Stimulated activated naive CD8-positive, alpha-beta T cell treated with anti-CD3 and anti-CD28 coated beads, Interleukin-15, Interleukin-2, amounts not matched to agents 100 ng/mL and 50 ng/mL, for 24 hours (primary cell): ENCODE results near the gene PPP1R27.
A peak's percentile ranks its signal among the peaks of the same experiment; 100 is the strongest.

ENCODE experiments used
- H3K27ac Mint-ChIP-seq: one replicate; pipeline ENCODE4 v1.8.0; 2021; ENCODE audit warnings: mild to moderate bottlenecking, mixed read lengths
- H3K27me3 Mint-ChIP-seq: one replicate; pipeline ENCODE4 v1.8.0; 2021; ENCODE audit warnings: mixed read lengths
- H3K36me3 Mint-ChIP-seq: one replicate; pipeline ENCODE4 v1.8.0; 2021; ENCODE audit warnings: low read depth, mixed read lengths
- H3K4me1 Mint-ChIP-seq: one replicate; pipeline ENCODE4 v1.8.0; 2021; ENCODE audit warnings: low read depth, mixed read lengths
- H3K4me3 Mint-ChIP-seq: one replicate; pipeline ENCODE4 v1.8.0; 2021; ENCODE audit warnings: mild to moderate bottlenecking, mixed read lengths
- H3K9me3 Mint-ChIP-seq: one replicate; pipeline ENCODE4 v1.8.0; 2021; ENCODE audit warnings: mixed read lengths

PPP1R27 gene

DNA sequence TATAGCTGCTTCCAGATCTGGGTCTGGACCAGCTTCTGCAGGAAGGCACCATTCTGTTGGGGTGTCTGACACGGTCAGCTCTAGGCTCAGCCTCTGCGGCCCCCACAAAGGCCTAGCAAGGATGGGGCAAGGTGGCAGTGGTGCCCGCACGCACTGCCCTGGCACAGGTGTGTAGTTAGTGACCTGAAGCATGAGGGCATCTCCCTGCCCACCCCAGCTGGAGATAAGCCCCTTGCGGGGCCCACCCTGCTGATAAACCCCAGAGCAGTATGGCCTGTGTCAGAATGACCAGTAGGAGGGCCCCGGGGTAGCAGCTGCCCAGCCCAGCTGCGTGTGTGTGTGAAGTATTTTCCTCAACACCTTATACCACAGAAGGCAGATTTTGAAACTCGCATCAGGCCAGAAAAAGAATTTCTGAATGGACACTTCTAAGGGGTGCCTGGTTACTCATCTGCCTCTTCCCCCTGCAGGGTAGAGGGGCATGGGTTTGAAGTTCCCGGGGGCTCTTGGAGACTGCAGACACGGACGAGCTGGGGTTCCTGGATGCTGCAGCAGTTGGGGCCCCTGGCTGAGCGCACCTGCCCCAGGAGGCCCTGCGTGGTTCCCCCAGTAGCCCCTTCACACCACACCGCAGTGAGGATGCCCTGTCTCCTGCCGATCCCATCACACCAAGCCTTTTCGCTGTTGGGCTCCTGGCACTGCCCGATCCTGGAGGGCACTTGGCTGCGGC lies 31.8 kb upstream of the PPP1R27 start:
- H3K4me3 Mint-ChIP-seq = peak overlapping the region; percentile 48
- no peaks in the 10 kb centered on the region for H3K9me3 Mint-ChIP-seq
- peak overlapping the region; percentile 87 for H3K27ac Mint-ChIP-seq
- H3K4me1 Mint-ChIP-seq = peaks cover 56% of the 10 kb centered on the region
- peaks cover 45% of the 10 kb centered on the region for H3K36me3 Mint-ChIP-seq
- no peaks in the 10 kb centered on the region for H3K27me3 Mint-ChIP-seq

DNA sequence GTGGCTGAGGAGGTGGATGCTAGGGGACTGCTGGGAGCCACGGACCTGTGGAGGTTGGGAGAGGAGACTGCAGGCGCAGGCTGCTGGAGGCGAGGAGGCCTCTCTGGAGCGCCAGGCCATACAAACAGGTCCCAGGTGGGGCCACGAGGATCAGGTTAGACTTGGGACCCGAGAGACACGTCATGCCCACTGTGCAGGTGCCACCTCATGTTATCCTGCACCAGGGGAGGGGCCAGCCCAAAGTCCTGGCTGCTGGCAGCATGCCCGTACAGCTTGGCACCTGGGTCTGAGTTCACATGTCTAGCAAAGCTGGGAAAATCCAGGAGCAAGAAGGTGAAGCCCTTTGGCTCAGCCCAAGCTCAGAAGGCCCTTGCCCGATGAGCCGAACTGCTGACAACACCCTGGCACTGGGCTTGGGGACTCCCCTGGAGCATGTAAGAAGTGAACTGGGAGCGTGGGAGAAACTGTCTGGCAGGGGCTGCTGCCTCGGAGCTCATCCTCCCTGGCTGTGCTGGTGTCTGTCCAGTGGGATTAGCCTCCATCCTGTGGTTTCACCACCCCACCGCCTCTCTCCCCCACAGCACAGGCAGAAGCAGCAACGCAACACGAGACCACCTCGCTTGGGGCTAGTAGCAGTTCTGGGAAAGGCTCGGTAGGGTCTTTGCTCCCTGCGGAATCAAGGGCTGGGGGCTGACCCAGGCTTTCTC lies 31.0 kb upstream of the PPP1R27 start:
- Mint-ChIP-seq H3K27me3 (no peaks in the 10 kb centered on the region), H3K4me1 (peaks cover 58% of the 10 kb centered on the region), H3K36me3 (peaks cover 48% of the 10 kb centered on the region), H3K4me3 (peak overlapping the region; percentile 48), H3K9me3 (no peaks in the 10 kb centered on the region), H3K27ac (peak overlapping the region; percentile 87)

DNA sequence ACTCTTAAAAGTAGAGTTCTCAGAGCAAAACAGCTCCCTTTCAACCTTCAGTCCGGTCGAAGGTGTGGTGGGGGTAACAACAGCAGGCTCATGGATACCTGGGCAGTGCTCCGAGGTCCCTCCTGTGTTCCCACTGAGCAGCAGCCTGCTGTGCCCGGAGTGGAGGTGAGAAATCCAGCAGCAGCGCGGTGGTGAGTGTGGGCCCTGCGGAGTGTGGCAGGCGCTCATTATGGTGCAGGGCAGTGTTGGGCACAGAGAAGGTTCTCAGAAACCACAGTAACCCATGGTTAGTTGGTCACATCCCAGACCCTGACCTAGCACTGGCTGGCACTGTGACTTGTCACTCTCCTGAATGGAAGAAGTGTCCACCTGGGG lies 30.5 kb upstream of the PPP1R27 start:
- Mint-ChIP-seq H3K4me3 (no peak overlapping the region), H3K36me3 (peaks cover 50% of the 10 kb centered on the region), H3K9me3 (no peaks in the 10 kb centered on the region), H3K27ac (peak overlapping the region; percentile 52), H3K27me3 (peaks cover 3% of the 10 kb centered on the region), H3K4me1 (peaks cover 62% of the 10 kb centered on the region)

DNA sequence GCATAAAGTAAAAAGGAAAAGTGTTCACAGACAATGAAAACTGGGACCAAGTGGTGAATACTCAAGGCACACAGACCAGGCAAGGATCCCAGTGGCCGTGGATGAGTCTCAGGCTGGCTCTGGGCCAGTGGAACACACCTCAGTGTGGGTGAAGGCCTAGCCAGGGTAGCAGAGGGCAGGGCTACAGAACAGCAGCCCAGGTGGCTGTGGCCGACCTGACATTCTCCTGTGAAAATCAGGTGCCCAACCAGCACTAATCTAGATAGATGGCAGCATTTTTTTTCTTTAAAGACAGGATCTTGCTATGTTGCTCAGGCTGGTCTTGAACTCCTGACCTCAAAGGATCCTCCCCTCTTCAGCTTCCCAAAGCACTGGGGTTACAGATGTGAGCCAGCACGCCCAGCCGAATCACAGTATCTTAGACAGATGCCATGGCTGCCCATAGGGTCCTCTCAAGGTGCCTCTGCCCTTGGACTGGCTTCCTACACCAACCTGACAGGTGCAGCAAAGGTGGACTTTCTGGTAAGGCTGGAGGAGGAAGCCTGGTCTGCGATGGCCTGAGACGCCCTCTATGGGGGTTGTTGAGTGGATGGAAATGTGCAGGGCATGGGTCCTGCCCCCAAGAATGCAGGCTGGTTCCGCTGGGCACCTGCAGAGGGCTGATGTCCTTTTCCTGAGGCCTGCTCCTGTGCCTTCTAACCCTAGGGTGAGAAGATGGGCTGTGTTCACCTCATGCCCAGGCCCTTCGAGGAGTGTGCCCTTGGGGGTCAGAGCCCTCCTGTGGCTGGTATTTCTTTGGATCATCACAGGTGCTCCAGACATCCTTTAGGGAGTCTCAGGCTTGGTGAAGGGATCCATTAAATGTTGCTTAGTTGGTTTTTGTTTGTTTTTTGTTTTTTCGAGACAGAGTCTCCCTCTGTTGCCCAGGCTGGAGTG lies 29.3 kb upstream of the PPP1R27 start:
- peak overlapping the region; percentile 81 for H3K4me3 Mint-ChIP-seq
- H3K4me1 Mint-ChIP-seq = peaks cover 58% of the 10 kb centered on the region
- H3K27ac Mint-ChIP-seq = peak overlapping the region; percentile 96
- peaks cover 45% of the 10 kb centered on the region for H3K36me3 Mint-ChIP-seq
- H3K9me3 Mint-ChIP-seq = no peaks in the 10 kb centered on the region
- H3K27me3 Mint-ChIP-seq = peaks cover 3% of the 10 kb centered on the region

DNA sequence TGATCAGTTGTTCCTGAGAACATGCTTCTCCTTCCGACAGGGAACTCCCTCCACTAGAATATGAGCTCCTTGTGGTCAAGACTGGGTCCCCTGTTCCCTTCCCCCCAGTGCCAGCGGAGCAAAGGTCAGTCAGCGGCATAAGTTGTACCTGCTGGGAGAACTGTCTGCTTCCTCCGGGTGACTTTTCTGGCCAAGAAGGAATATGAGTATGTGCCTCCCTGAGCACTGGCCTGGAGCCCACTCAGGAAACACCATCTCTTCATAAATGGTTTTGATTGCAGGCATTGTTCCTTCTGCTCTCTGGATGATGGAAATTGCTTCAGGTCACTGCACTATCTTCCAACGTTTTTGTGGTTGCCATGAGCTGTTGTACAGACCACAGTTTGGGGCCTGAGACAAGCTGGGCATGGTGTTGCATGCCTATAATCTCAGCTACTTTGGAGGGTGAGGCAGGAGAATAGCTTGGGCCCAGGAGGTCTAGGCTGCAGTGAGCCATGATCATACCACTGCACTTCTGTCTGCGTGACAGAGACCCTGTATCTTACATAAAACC lies 28.3 kb upstream of the PPP1R27 start:
- H3K27me3 Mint-ChIP-seq = peaks cover 3% of the 10 kb centered on the region
- no peaks in the 10 kb centered on the region for H3K9me3 Mint-ChIP-seq
- H3K4me3 Mint-ChIP-seq = peak overlapping the region; percentile 81
- peaks cover 49% of the 10 kb centered on the region for H3K36me3 Mint-ChIP-seq
- H3K4me1 Mint-ChIP-seq = peaks cover 65% of the 10 kb centered on the region
- peak overlapping the region; percentile 96 for H3K27ac Mint-ChIP-seq

DNA sequence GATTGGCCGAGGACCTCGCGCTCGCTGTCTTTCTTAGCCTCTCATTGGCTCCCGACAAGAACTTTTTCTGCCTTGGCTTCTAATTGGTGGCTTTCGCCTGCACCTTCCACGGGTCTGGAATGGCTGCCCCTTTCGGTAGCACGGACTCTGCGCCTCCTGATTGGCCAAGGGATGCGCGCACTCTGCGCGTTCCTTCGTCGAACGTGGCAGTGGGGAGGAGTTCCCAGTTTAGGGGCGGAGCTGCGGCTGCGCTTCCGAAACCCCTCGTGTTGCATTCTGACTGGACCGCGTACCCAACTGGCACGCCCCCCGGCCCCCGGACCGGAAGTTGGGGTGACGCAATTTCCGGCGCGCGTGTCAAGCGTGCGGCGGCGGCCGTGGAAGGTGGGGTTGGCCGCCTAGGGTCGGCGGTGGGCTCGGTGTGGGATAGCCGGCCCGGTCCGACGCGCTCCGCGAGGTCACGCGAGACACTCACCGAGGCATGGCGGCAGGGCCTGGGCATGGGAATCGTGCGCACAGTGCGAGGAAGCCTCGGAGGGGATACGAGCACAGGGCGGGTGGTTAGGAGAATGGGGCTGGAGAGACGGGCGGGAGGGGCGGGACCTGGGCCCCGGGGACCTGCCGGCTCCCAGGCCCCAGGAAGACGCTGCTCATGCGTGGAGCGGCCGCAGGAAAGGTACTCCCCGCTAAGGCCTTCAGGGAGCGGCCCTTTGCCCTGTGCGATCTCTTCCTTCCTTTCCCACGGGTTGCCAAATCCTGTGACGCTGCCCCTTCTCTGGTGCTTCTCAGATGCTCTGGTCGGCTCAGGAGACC lies 26.1 kb upstream of the PPP1R27 start:
- H3K27ac Mint-ChIP-seq = peak overlapping the region; percentile 97
- H3K4me3 Mint-ChIP-seq = peak overlapping the region; percentile 95
- H3K36me3 Mint-ChIP-seq = peaks cover 53% of the 10 kb centered on the region
- H3K9me3 Mint-ChIP-seq = no peaks in the 10 kb centered on the region
- H3K4me1 Mint-ChIP-seq = peaks cover 61% of the 10 kb centered on the region
- peaks cover 3% of the 10 kb centered on the region for H3K27me3 Mint-ChIP-seq

DNA sequence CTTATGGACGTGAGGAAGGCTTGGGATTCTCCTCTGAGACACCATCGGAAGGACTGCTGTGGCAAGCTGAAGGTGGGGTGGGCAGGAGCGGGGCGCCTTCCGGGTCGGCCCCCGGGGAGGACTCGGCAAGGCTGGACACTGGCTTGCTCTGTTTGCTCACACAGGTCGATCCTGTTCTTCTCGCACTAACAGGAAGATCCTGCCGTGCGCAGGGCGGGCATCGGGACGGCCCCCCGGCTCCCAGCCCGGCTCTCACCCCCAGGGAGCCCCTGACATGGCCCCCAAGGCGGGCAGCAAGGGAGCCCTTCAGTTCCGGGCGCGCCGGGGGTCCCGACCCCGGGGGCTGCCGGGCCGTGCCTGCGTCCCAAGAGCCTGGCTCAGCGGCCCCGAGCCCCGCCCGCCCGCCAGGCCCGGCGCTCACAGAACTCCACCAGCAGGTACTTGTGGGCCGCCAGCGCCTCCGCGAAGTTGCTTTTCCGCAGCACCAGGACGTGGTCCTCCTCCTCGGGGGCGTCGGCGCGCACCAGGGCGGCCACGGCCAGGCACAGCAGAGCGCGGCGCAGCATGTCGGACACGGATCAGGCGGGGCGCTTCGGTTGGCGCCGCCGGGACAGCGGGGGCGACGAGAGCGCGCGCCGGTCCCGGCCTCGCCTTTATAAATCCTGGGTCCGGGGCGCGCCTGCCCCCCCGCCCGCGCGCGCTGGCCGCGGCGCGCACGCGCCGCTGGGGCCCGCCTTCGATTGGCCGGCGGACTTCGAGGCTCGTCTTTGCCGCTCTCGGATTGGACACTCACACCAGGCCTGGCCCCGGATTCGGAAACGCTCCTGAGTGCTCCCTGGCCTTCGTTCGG lies 25.3 kb upstream of the PPP1R27 start, which contains the start of gene P4HB:
P4HB (minus strand) TSS at position 630 of the 850 bp plus-strand sequence; CDS start at position 566, 64 bp downstream.
- H3K9me3 Mint-ChIP-seq = no peaks in the 10 kb centered on the region
- peak within 1 kb of the TSS; percentile 97 for H3K27ac Mint-ChIP-seq
- H3K36me3 Mint-ChIP-seq = peaks cover 53% of the 10 kb centered on the region
- H3K4me1 Mint-ChIP-seq = peaks cover 56% of the 10 kb centered on the region
- H3K27me3 Mint-ChIP-seq = peaks cover 3% of the 10 kb centered on the region
- peak within 1 kb of the TSS; percentile 97 for H3K4me3 Mint-ChIP-seq

DNA sequence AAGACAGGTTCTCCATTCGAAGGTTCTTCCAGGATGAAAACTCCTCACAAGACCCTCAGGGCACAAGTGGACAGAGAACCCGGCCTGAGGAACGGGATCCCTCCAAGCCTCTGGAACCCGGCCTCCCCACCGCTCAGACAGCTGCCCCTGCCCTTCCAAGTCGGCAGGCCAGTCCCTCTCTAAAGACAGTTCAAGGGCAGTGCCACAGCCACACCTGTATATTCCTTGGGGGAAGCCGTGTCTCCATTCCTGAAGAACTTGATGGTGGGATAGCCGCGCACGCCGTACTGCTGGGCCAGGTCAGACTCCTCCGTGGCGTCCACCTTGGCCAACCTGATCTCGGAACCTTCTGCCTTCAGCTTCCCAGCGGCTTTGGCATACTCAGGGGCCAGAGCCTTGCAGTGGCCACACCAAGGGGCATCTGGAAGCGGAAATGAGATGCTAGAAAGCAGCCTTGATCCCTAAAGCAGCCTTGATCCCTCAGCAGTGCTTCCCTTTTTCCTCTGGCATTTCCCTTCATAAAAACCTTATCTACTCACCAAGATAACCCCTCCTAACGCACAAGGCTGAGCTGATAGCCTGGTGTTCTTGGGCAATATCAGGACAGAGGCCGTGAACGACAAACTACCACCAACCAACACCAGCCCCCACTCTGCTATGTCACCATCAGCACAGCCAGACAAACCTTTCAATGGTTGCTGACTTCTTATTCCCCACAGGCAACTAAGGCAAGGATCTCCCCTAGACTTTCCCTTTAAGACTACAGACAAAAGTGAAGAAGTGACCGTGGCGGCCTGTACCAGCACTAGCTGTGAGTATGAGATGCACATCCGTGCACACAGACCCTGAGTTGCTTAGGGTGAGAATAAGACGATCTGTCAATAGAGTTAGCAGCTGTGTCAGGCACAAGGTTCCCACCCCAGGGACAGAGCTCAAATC lies 24.4 kb upstream of the PPP1R27 start:
- peak overlapping the region; percentile 97 for H3K4me3 Mint-ChIP-seq
- H3K9me3 Mint-ChIP-seq = no peaks in the 10 kb centered on the region
- H3K36me3 Mint-ChIP-seq = peaks cover 59% of the 10 kb centered on the region
- peaks cover 56% of the 10 kb centered on the region for H3K4me1 Mint-ChIP-seq
- peak overlapping the region; percentile 95 for H3K27ac Mint-ChIP-seq
- peaks cover 3% of the 10 kb centered on the region for H3K27me3 Mint-ChIP-seq

DNA sequence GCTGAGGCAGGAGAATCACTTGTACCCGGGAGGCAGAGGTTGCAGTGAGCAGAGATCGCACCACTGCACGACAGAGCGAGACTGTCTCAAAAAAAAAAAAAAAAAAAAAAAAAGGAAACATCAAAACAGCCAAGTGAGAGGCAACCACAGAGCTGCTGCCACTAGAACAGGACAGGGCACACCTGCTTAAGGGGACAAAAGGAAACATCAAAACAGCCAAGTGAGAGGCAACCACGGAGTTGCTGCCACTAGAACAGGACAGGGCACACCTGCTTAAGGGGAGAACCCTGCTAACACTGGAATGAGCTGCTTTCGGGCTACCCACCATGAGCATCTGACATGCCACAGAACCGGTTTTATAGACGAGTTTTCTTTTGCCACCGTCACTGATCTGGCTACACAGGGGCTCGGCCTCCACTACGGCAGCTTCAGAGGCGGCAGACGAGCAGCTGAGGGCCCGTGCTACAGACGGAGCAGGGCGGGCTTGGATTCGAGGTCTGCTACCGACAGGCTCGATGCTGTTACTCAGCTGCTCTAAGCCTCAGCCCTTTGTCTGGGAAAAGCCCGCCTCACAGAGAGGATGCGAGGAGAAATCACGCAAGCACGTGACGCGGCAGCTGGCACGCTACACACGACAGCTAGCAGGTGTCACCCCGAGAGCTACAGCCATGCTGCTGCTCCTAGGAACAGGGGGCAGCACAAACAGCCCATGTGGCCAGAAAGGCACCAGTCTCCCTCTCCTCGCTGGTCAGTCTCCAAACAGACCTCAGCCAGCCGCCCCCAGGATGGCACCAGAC lies 23.5 kb upstream of the PPP1R27 start:
- Mint-ChIP-seq H3K27me3 (peaks cover 3% of the 10 kb centered on the region), H3K4me3 (peak overlapping the region; percentile 97), H3K4me1 (peaks cover 48% of the 10 kb centered on the region), H3K36me3 (peaks cover 57% of the 10 kb centered on the region), H3K9me3 (no peaks in the 10 kb centered on the region), H3K27ac (peak overlapping the region; percentile 71)

DNA sequence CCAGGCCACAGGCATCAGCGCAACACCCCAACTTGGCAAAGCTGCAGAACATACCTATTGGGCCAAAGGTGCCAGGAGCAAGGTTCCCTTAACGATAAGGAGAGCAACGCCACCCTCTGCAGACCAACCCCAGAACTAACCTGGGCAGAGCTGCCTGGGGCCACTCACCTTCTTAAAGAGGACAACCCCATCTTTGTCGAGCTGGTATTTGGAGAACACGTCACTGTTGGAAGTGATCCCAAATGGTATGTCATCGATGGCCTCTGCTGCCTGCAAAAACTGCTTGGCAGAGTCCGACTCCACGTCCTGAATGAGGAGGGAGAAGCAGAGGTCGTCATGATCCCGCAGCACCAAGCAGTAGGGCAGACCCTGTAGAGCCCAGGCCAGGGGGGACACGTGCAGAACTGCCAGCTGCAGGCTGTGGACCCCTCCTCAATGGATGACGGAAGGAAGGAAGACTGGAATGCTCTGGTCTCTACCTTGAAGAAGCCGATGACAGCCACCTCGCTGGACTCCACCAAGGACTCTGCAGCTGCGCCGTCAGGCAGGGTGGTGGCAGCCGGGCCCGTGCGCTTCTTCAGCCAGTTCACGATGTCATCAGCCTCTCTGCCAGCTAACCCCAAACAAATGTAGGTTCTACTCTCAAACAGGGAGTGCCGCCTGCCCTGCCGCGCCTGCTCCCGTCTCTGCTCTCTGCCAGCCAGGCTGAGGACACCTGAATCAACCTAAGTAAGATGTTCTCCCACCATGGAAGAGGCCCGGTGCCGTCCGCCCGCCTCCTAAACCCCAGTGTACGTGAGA lies 20.3 kb upstream of the PPP1R27 start:
- no peak overlapping the region for H3K27ac Mint-ChIP-seq
- peaks cover 28% of the 10 kb centered on the region for H3K4me1 Mint-ChIP-seq
- no peaks in the 10 kb centered on the region for H3K9me3 Mint-ChIP-seq
- H3K4me3 Mint-ChIP-seq = no peak overlapping the region
- H3K36me3 Mint-ChIP-seq = peaks cover 60% of the 10 kb centered on the region
- H3K27me3 Mint-ChIP-seq = no peaks in the 10 kb centered on the region

DNA sequence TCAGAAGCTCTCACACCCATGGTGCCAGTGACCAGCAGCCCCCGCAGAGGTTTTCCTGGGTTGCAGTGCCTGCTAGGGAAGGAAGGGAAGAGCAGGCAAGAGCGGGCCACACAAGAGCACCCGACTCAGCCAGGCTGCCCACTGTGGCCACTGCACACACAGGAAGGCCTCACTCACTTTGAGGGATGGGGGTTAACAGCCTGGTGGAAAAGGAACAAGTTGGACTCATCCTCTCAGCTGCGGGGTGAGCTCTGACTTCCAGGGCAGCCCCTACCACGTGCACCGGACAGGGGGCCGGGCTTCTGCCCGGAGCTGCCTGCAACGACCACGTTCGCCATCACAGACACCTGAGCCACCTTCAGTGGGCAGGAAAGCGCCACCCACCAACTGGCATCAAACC lies 17.4 kb upstream of the PPP1R27 start:
- Mint-ChIP-seq H3K9me3 (no peaks in the 10 kb centered on the region), H3K27ac (no peak overlapping the region), H3K36me3 (peaks cover 45% of the 10 kb centered on the region), H3K4me1 (peaks cover 3% of the 10 kb centered on the region), H3K4me3 (no peak overlapping the region), H3K27me3 (no peaks in the 10 kb centered on the region)
